B cell (primary cell): ENCODE results near the gene PPP6R1. TPM values are rescaled to one million over a fixed set of nuclear protein-coding genes. Genes with fewer than 3 reads are reported as not detected.

ENCODE experiments used
- ATAC-seq: fragments of 200-7000 bp; cut with Tn5 transposase; one replicate; pipeline ENCODE4 v1.10.0; 2021; ENCODE audit warnings: low read depth, mild to moderate bottlenecking, moderate number of reproducible peaks, moderate library complexity
- CTCF ChIA-PET: fragments of 350-600 bp; sonication (Branson Sonifier 250); formaldehyde crosslinking; loops from one replicate; lab custom pipeline; 2021; ENCODE audit warnings: antibody characterized with exemption, inconsistent platforms; lab: Charles Lee
- POLR2A ChIA-PET: fragments of 350-600 bp; sonication (Branson Sonifier 250); formaldehyde crosslinking; loops from one replicate; lab custom pipeline; 2021; ENCODE audit warnings: antibody characterized with exemption; lab: Charles Lee
- DNase-seq: peaks from one replicate; pipeline ENCODE4 v3.0.0; 2013
- H2AFZ ChIP-seq: 2 replicates; pipeline ENCODE4 v1.6.1; 2012; ENCODE audit warnings: mild to moderate bottlenecking, low read depth, low read length; ENCODE audit not compliant: insufficient read depth, poor library complexity, severe bottlenecking
- H3K27ac ChIP-seq, 2 donors: 1 replicate in 1 of 2; 2 replicates in 1 of 2; pipeline ENCODE4 v1.5.1; 2012 to 2013; ENCODE audit warnings: low read length in 2 of 2, mild to moderate bottlenecking in 2 of 2, moderate library complexity in 1 of 2
- H3K27me3 ChIP-seq, 4 experiments: fragments of 200-600 bp in 1 of 4; sonication (generic) in 1 of 4; replicated peaks in 1 of 4; 1 replicate in 2 of 4; 2 replicates in 2 of 4; pipeline versions ENCODE4 v1.6.1 to v1.7.0; 2013 to 2016; ENCODE audit warnings: low read length in 3 of 4, mild to moderate bottlenecking in 2 of 4, mixed read lengths in 1 of 4, moderate library complexity in 1 of 4; ENCODE audit not compliant: insufficient read depth in 4 of 4, control insufficient read depth in 3 of 4; ENCODE audit errors: control extremely low read depth in 1 of 4
- H3K36me3 ChIP-seq, 2 experiments: replicated peaks in 1 of 2; 1 replicate in 1 of 2; 2 replicates in 1 of 2; pipeline versions ENCODE4 v1.6.1 to v1.7.1; 2013; ENCODE audit warnings: low read length in 1 of 2; ENCODE audit not compliant: insufficient read depth in 2 of 2, control insufficient read depth in 1 of 2; ENCODE audit errors: control extremely low read depth in 1 of 2, extremely low read depth in 1 of 2
- H3K4me1 ChIP-seq, 2 donors: fragments of 200-600 bp in 1 of 2; sonication (generic) in 1 of 2; 1 replicate in 1 of 2; 2 replicates in 1 of 2; pipeline versions ENCODE4 v1.5.1 to v1.6.1; 2013 to 2017; ENCODE audit warnings: low read length in 2 of 2; ENCODE audit not compliant: control insufficient read depth in 2 of 2, insufficient read depth in 2 of 2
- H3K4me2 ChIP-seq: replicated peaks from 2 replicates; pipeline ENCODE3; 2012; ENCODE audit warnings: mild to moderate bottlenecking, low read depth, low read length; ENCODE audit not compliant: poor library complexity, severe bottlenecking
- H3K4me3 ChIP-seq, 5 experiments: fragments of 200-600 bp in 1 of 5; sonication (generic) in 1 of 5; 1 replicate in 3 of 5; 2 replicates in 2 of 5; pipeline versions ENCODE4 v1.5.1 to v1.7.0; 2011 to 2016; ENCODE audit warnings: low read length in 4 of 5, mild to moderate bottlenecking in 4 of 5, low read depth in 2 of 5, control low read depth in 1 of 5, moderate library complexity in 1 of 5; ENCODE audit not compliant: insufficient read depth in 1 of 5; ENCODE audit errors: control extremely low read depth in 1 of 5, extremely low read depth in 1 of 5
- H3K79me2 ChIP-seq: fragments of 200-600 bp; sonication (generic); one replicate; pipeline ENCODE4 v1.6.0; 2016; ENCODE audit warnings: low read length; ENCODE audit not compliant: control insufficient read depth, insufficient read depth
- H3K9ac ChIP-seq: fragments of 200-600 bp; sonication (generic); 2 replicates; pipeline ENCODE4 v1.6.1; 2017; ENCODE audit warnings: mild to moderate bottlenecking, low read length, moderate library complexity
- H3K9me3 ChIP-seq, 3 donors: one replicate each; pipeline versions ENCODE4 v1.6.1 to v1.7.1; 2013; ENCODE audit warnings: low read length in 2 of 3; ENCODE audit not compliant: control insufficient read depth in 2 of 3, insufficient read depth in 1 of 3; ENCODE audit errors: control extremely low read depth in 1 of 3
- H4K20me1 ChIP-seq: 2 replicates; pipeline ENCODE4 v1.6.0; 2012; ENCODE audit warnings: mild to moderate bottlenecking, low read length; ENCODE audit not compliant: insufficient read depth, control insufficient read depth, poor library complexity, severe bottlenecking
- H3K27ac Mint-ChIP-seq: one replicate; pipeline ENCODE4 v1.8.0; 2021; ENCODE audit warnings: mixed read lengths
- H3K27me3 Mint-ChIP-seq: one replicate; pipeline ENCODE4 v1.8.0; 2021; ENCODE audit warnings: mixed read lengths
- H3K4me1 Mint-ChIP-seq: one replicate; pipeline ENCODE4 v1.8.0; 2021; ENCODE audit warnings: mixed read lengths
- H3K4me3 Mint-ChIP-seq: one replicate; pipeline ENCODE4 v1.8.0; 2021; ENCODE audit warnings: mixed read lengths
- H3K9me3 Mint-ChIP-seq: one replicate; pipeline ENCODE4 v1.8.0; 2022; ENCODE audit warnings: mixed read lengths; ENCODE audit not compliant: insufficient read depth
- EZH2 ChIP-seq: IDR thresholded peaks from 2 replicates; pipeline ENCODE4 v1.6.1; 2012; ENCODE audit warnings: borderline replicate concordance, low read depth, mild to moderate bottlenecking, moderate library complexity, low read length; ENCODE audit not compliant: insufficient read depth, poor library complexity, severe bottlenecking
- WGBS: methylation state at CpG from one replicate; pipeline ENCODE4 v1.1.5; 2013; ENCODE audit warnings: missing lambda C conversion rate; ENCODE audit not compliant: insufficient coverage; 5-methylcytosine and 5-hydroxymethylcytosine counted together
- intact Hi-C: fragments of 100-400 bp; cut with micrococcal nuclease; formaldehyde crosslinking; loops from one replicate; pipeline ENCODE4 v1.10.0; 2022
- polyA plus RNA-seq: library from polyadenylated mRNA; depleted of rRNA; stranded (reverse); fragments of >200 nt; gene quantifications from 2 replicates; pipeline ENCODE4 v1.2.3, GENCODE V29; 2012
- total RNA-seq, 2 donors: library from RNA; stranded (reverse); fragments of 120-200 nt in 1 of 2; gene quantifications; 1 replicate in 1 of 2; 2 replicates in 1 of 2; pipeline versions ENCODE4 v1.2.3 to v1.2.4, GENCODE V29; 2013 to 2022
- TF ChIP-seq, protein P1 (sequence below): fragments of 200-600 bp; IDR thresholded peaks from one replicate; pipeline ENCODE4 v1.8.0; 2022; ENCODE audit warnings: antibody characterized with exemption, mild to moderate bottlenecking

PPP6R1 gene
- total and polyA plus RNA-seq, 2 donors (not counting 1 experiment from before 2014, with no cell fraction given) = 122 to 193 TPM

DNA sequence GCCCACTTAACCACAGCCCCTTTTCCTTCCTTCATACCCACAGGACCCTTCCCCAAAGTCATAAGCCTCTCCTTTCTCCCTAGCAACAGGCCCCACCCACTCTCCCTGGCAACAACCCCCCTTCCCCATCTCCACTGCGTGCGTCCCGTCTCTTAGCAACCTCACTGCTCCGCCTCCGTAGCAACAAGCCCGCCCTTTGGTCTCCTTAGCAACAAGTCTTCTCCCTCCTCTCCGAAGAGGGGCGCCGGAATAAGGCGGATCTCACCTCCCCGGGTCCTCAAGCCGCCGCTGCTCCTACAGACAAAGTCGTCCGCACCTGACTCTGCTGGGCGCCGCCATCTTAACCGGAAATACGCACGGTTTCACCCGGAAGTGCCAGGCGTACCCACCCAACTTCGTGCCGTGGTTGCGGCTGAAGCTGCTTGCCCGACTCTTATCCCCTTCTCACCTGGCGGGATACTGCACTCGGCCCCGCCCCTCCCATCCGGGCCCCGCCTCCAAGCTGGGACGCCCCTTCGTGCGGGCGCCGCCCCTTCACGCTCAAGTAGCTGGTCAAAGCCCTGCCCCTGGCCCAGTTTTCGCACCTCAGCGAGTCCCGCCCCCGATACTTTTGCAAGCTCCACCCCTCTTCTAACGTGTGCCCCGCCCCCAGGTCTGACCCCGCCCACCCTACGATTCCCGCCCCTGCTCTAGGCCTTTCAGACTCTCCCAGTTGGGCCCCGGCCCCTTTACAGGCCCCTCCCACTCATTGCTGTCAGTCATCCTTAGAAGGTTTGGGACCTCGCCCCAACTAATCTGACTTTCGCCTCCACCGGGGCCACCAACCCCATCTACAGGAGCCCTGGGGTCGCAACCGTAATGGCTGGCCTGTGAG is 21.2 kb upstream of the PPP6R1 start, which contains the start of gene HSPBP1:
HSPBP1 (minus strand) TSS at position 341 of the 874 bp plus-strand sequence. CDS start 502 bp downstream, outside the sequence.
- Histone ChIP-seq H2AFZ (peak within 1 kb of the TSS; percentile 68), H3K9ac (peak within 1 kb of the TSS; percentile 67), H4K20me1 (peaks cover 9% of the 10 kb centered on the region), H3K36me3 (peaks cover 0 to 6% of the 10 kb centered on the region in 2 experiments), H3K79me2 (peaks cover 2% of the 10 kb centered on the region), H3K27ac (peak within 1 kb of the TSS; percentile 87 to 96), H3K4me1 (peaks cover 56 to 71% of the 10 kb centered on the region in 2 donors), H3K4me3 (peak within 1 kb of the TSS; percentile 63 to 83 (median 71)), H3K4me2 (peak within 1 kb of the TSS; percentile 77), H3K27me3 (peaks cover 0 to 9% (median 3%) of the 10 kb centered on the region in 4 experiments), H3K9me3 (peaks cover 0 to 4% (median 0%) of the 10 kb centered on the region in 3 donors)
- TF ChIP-seq, protein P1, sequence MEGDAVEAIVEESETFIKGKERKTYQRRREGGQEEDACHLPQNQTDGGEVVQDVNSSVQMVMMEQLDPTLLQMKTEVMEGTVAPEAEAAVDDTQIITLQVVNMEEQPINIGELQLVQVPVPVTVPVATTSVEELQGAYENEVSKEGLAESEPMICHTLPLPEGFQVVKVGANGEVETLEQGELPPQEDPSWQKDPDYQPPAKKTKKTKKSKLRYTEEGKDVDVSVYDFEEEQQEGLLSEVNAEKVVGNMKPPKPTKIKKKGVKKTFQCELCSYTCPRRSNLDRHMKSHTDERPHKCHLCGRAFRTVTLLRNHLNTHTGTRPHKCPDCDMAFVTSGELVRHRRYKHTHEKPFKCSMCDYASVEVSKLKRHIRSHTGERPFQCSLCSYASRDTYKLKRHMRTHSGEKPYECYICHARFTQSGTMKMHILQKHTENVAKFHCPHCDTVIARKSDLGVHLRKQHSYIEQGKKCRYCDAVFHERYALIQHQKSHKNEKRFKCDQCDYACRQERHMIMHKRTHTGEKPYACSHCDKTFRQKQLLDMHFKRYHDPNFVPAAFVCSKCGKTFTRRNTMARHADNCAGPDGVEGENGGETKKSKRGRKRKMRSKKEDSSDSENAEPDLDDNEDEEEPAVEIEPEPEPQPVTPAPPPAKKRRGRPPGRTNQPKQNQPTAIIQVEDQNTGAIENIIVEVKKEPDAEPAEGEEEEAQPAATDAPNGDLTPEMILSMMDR = no peak
- TF ChIP-seq EZH2 = no peak
- peak within 1 kb of the TSS; percentile 99 for H3K4me3 Mint-ChIP-seq
- POLR2A ChIA-PET = interaction anchor here (0.5 to 4.5 kb wide), 11 partner anchors 13 to 864 kb away, joined by 3 to 44 read pairs (median 4); partner anchors contain the start of genes KMT5C and PPP6R1
- DNase-seq (peak; percentile 99), ATAC-seq (peak; percentile 85)
- intact Hi-C loops = loop anchor here (1.0 to 10.0 kb wide), 7 partner anchors 21 to 325 kb away; partner anchors contain the start of genes ISOC2, KMT5C, PPP6R1 and ZNF524
- CTCF ChIA-PET = interaction anchor here (0.5 to 8.9 kb wide), 9 partner anchors 12 to 277 kb away, joined by 3 to 56 read pairs (median 5); partner anchors contain the start of gene TMEM238
- WGBS = 1% methylated on average over 48 of the region's 52 CpGs
- peaks cover 7% of the 10 kb centered on the region for H3K27me3 Mint-ChIP-seq
- peaks cover 68% of the 10 kb centered on the region for H3K4me1 Mint-ChIP-seq
- H3K27ac Mint-ChIP-seq = peak within 1 kb of the TSS; percentile 99
- H3K9me3 Mint-ChIP-seq = no peaks in the 10 kb centered on the region
